HG03457 (cell line): ENCODE results near the gene FBXO9.
A peak's percentile ranks its signal among the peaks of the same experiment; 100 is the strongest.

Experiments
- ATAC-seq: cut with Tn5 transposase; IDR thresholded peaks from one replicate; pipeline ENCODE4 v1.9.1; 2021; ENCODE audit warnings: moderate number of reproducible peaks; ENCODE audit not compliant: unreplicated experiment

Gene FBXO9

DNA sequence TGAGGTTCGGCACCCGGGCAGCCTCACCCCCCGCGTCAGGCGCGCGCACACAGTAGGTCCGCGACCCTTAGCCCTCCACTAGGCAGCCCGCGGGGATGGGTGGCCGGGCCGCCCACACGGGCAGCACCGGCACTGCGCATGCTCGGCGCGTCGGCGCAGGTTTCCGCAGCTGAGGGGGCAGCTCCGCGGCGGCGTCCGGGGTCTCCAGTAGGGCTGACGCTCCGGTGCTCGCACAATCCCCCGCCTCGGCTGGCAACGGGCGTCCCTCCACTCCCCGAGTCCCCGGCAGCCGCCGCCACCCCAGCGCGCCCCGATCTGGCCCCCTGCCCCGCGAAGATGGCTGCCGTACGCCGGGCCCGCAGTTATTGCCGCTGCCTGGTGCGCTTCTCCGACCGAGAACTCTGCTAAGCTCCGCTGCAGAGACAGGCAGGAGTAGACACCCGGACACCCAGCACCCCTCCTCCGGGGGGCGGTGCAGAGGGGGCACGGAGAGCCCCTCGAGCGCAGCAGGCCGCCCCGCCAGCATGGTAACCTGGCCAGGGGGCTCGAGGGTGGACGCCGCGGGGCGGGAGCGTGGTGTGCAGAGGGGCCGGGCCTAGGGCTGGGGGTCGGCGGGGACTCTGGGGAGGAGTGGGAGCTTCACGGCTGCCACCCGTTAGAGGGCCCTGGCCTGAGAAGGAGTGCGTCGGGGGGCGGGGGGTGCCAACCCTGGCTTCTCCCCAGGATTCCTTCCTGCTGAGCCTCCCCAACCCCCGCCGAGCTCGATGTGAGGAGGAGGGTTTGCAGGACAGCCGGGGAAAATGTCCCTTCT lies at the start of gene FBXO9:
TSS of gene FBXO9 (plus strand) at position 139 of the 811 bp plus-strand sequence. CDS start at position 525, 386 bp downstream.
- ATAC-seq, result peak; percentile 34

DNA sequence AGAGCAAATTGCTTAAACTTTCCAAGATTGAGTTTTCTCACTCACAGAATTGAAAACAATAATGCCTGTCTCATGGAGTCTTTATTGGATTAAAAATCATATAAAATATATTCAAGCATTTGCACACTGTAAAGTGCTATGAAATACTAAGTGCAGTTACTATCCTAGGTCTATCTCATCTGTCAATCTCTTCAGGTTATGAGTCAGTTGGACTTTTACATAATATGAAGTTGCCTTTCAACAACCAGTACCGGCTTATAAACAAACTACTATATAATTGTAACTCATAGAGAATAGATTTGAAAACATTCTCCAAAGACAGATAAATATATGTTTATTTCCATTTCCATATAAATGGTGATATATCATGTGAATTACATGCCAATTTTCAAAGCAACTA lies 49.7 kb upstream of the FBXO9 start:
- ATAC-seq, result no peak

DNA sequence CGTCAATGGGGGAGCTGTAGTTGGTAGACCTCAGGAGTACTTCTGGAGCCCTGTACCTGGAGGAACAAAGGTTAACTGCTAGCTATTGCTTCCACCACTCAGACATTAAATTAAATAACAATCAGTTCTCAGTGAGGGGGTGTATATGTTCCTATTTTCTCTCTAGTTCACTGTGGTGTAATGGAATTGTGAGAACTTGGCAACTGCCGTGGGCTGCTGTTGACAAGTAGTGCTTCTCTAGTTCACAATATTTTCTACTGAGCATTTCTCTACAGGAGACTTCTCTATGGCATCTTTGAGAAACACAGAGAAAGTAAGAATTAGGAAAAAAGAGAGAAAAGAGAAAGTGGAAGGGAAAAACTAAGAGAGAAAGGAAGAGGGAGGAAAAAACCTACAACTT lies 46.8 kb upstream of the FBXO9 start:
- no peak for ATAC-seq

- no peak for ATAC-seq
Measured at GRCh38 chr6:53020005-53020744, 45.0 kb upstream of the FBXO9 start.

DNA sequence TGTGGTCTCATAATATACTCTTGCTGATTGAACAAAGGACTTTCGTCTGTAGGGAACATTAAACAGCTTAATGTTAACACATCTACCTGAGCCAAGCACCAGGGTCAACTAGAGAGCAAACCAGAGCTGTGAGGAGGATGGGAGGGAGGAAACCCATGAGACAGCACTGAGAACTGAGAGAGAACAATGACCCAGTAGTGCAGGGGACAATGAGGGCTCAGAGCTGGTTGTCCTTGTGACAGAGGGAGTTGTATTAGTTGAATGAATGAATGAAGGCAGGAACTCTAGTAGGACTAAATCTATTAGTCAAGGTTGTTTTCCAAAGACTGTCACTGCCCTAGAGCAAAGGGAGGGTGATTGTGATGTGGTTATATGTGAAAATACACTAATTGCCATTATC lies 41.9 kb upstream of the FBXO9 start:
- no peak for ATAC-seq

- no peak for ATAC-seq
Measured at GRCh38 chr6:53026526-53026925, 38.7 kb upstream of the FBXO9 start.

- no peak for ATAC-seq
Measured at GRCh38 chr6:53027131-53027718, 38.0 kb upstream of the FBXO9 start.

- no peak for ATAC-seq
Measured at GRCh38 chr6:53028467-53028866, 36.7 kb upstream of the FBXO9 start.

GRCh38 chr6:53029257-53029656 lies 35.9 kb upstream of the FBXO9 start:
- ATAC-seq, result no peak

- no peak for ATAC-seq
Measured at GRCh38 chr6:53029761-53030160, 35.4 kb upstream of the FBXO9 start.

DNA sequence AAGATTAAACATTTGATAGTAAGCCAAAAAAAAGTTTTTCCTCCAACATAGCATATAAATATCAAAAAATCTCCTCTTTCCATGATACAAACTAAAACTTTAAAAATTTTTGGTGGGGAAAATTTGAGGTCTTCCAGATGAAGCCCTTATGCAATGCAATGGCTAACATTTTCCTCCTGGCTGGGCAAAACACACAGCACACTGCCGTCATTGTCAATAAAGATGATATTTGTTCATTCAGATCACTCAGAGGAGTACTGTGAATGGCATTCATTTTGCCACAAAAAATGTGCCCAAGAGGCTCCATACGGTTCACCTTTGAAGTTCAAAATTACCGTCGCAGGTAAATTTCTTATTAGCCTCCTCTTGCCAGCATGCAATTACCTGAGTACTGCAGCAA lies 33.9 kb upstream of the FBXO9 start:
- no peak for ATAC-seq

GRCh38 chr6:53032849-53033248 lies 32.4 kb upstream of the FBXO9 start:
- no peak for ATAC-seq

DNA sequence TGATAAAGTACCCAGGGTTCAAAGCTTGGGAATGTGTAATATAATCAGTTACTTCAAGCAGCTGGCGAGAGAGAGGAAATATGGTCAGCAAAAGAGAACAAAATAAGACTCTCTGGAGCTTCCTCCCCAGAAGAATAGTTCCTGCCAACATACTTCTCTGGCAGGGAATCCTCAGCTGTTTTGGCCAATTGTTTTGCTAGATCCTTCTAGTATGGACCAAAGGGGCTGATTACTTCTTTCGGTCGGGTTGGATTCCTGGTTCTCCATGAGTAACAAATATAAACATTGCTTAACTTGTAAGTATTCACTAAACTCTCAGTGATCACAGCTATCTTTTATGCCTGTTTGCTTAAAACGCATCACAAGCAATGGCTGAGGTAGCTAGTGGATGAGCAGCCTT lies 31.4 kb upstream of the FBXO9 start:
- ATAC-seq, result no peak

DNA sequence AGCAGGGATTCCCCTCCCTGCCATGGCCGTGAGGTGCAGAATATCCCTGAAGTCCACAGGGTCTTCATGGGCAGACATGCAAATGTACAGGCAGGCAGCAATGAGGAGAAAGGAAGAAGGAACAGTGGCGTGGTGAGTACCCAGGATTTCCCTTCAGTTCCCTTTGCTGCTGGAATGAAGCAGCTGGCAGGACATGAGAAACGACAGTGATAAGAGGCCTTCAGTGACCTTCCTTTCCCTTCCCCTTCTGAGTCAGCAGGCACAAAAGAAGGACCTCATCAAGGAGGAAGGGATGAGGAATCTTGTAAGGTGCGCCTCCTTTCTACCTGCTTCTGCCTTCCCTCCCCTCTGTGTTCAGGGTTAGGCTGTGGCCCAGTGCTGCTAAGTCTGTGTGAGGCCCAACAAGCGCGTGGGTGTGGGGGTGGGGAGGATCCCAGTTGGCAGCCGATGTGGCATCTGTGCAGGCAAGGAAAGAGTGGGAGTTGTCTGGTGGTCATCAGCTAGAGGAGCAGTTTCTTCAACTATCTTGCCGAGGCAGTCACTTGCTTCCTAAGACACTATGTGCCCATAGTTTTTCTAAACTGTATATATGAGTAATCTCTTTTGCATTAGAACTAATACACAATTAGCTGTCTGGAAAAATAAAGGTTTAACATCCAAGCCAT lies 29.5 kb upstream of the FBXO9 start:
- ATAC-seq, result no peak

DNA sequence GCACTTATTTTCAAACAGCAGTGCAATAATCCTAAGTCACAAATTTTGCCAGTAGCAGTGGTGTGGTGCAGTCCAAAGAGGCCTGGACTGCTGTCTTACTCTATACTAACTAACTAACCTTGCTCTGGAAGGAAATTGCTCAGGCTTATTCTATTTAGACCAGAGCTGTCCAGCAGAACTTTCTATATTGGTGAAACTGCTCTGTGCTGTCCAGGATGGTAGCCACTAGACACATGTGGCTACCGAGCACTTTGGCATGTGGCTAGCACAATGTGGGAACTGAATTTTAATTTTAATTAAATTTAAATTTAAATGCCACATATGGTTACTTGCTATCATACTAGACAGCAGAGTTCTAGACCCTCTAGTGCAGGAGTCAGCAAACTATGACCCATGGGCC lies 27.1 kb upstream of the FBXO9 start:
- ATAC-seq, result no peak

DNA sequence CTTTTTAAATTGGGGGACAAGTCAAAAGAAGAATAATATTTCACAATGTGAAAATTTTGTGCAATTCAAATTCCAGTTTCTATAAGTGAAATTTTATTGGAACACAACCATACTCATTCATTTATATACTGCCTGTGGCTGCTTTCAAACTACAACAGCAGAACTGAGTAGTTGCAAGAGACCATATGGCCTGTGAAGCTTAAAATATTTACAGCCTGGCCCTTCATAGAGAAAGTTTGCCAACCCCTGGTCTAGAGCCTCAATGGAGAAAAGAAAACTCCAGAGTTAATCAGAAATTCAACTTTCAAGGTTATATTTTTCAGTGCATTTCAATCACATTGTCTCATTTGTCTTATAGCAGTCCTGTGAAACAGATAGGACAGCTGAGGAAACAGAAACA lies 26.6 kb upstream of the FBXO9 start:
- no peak for ATAC-seq

GRCh38 chr6:53041356-53041755 lies 23.8 kb upstream of the FBXO9 start:
- no peak for ATAC-seq

GRCh38 chr6:53042112-53042511 lies 23.1 kb upstream of the FBXO9 start:
- no peak for ATAC-seq

- no peak for ATAC-seq
Measured at GRCh38 chr6:53043581-53043980, 21.6 kb upstream of the FBXO9 start.

DNA sequence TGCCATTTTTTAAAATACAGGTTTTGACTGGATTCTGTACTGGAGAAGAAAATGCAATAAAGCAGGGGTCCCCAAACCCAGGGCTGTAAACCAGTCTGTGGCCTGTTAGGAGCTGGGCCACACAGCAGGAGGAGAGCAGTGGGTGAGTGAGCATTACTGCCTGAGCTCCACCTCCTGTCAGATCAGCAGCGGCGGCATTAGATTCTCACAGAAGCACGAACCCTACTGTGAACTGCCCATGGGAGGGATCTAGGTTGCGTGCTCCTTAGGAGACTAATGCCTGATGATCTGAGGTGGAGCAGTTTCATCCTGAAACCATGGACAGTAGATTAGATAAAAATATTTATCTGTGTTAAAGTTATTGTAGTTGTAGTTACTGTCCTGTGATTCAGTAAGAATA lies 21.1 kb upstream of the FBXO9 start:
- ATAC-seq, result no peak

- no peak for ATAC-seq
Measured at GRCh38 chr6:53044572-53044971, 20.6 kb upstream of the FBXO9 start.
